ENCODE measurements around the gene NHS.

The NHS gene

GRCh38 chrX:17494216-17494615 lies 119.2 kb downstream of the NHS start:
- Histone ChIP-seq H3K27ac (ENCODE audit: low read depth, low read length) (no peak overlapping the region), H3F3A (ENCODE audit: control insufficient read depth, insufficient read depth) (no peaks in the 10 kb centered on the region), H3K9me3 (ENCODE audit: control insufficient read depth, insufficient read depth, low read length) (no peaks in the 10 kb centered on the region), H3K27me3 (ENCODE audit: control insufficient read depth, low read length) (no peaks in the 10 kb centered on the region), H3K9me2 (replicated peaks; ENCODE audit: control insufficient read depth, low read length) (no peaks in the 10 kb centered on the region), H3K4me1 (ENCODE audit: control insufficient read depth, low read length) (no peaks in the 10 kb centered on the region), H3K4me3 (ENCODE audit: low read length) (no peak overlapping the region), H3K36me3 (ENCODE audit: control insufficient read depth, low read length) (no peaks in the 10 kb centered on the region), H3K79me2 (ENCODE audit: control insufficient read depth, low read length) (no peaks in the 10 kb centered on the region), H3K4me2 (ENCODE audit: low read length) (no peak overlapping the region), H4K20me1 (ENCODE audit: control insufficient read depth, insufficient read depth, low read depth, low read length) (no peaks in the 10 kb centered on the region)
- TF ChIP-seq, protein P1, sequence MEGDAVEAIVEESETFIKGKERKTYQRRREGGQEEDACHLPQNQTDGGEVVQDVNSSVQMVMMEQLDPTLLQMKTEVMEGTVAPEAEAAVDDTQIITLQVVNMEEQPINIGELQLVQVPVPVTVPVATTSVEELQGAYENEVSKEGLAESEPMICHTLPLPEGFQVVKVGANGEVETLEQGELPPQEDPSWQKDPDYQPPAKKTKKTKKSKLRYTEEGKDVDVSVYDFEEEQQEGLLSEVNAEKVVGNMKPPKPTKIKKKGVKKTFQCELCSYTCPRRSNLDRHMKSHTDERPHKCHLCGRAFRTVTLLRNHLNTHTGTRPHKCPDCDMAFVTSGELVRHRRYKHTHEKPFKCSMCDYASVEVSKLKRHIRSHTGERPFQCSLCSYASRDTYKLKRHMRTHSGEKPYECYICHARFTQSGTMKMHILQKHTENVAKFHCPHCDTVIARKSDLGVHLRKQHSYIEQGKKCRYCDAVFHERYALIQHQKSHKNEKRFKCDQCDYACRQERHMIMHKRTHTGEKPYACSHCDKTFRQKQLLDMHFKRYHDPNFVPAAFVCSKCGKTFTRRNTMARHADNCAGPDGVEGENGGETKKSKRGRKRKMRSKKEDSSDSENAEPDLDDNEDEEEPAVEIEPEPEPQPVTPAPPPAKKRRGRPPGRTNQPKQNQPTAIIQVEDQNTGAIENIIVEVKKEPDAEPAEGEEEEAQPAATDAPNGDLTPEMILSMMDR (IDR thresholded peaks at IDR 0.05; ENCODE audit: low read depth, low read length, poor library complexity, severe bottlenecking): no peak
- TF ChIP-seq EZH2phosphoT487 (IDR thresholded peaks at IDR 0.05; ENCODE audit: borderline replicate concordance, low read length): no peak

DNA sequence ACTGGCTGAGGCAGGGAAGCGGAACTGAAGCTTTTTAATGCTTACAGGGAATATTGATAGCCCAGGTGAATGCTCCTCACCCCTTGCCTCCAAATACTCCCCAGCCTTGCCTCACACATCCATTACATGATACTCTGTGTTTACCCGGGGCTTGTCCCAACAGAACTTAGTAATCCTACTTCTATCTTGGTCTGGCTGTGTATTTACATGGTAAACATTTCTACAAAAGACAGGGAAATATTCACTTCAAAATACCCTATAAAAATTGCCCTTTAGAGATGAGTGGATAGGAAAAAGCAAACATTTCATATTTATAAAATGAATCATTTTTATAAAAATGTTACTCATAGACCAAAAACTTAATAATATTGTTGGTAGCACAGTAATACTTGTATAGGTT lies 120.1 kb downstream of the NHS start:
- Histone ChIP-seq H4K20me1 (ENCODE audit: control insufficient read depth, insufficient read depth, low read depth, low read length) (no peaks in the 10 kb centered on the region), H3K36me3 (ENCODE audit: control insufficient read depth, low read length) (no peaks in the 10 kb centered on the region), H3K27me3 (ENCODE audit: control insufficient read depth, low read length) (no peaks in the 10 kb centered on the region), H3K79me2 (ENCODE audit: control insufficient read depth, low read length) (no peaks in the 10 kb centered on the region), H3K27ac (ENCODE audit: low read depth, low read length) (no peak overlapping the region), H3K4me2 (ENCODE audit: low read length) (no peak overlapping the region), H3K9me2 (replicated peaks; ENCODE audit: control insufficient read depth, low read length) (no peaks in the 10 kb centered on the region), H3F3A (ENCODE audit: control insufficient read depth, insufficient read depth) (no peaks in the 10 kb centered on the region), H3K4me3 (ENCODE audit: low read length) (no peak overlapping the region), H3K9me3 (ENCODE audit: control insufficient read depth, insufficient read depth, low read length) (no peaks in the 10 kb centered on the region), H3K4me1 (ENCODE audit: control insufficient read depth, low read length) (no peaks in the 10 kb centered on the region)
- no peak for TF ChIP-seq EZH2phosphoT487 (IDR thresholded peaks at IDR 0.05; ENCODE audit: borderline replicate concordance, low read length)
- TF ChIP-seq, protein P1 (IDR thresholded peaks at IDR 0.05; ENCODE audit: low read depth, low read length, poor library complexity, severe bottlenecking): no peak

- Histone ChIP-seq H3K27ac (ENCODE audit: low read depth, low read length) (no peak overlapping the region), H4K20me1 (ENCODE audit: control insufficient read depth, insufficient read depth, low read depth, low read length) (no peaks in the 10 kb centered on the region), H3K36me3 (ENCODE audit: control insufficient read depth, low read length) (no peaks in the 10 kb centered on the region), H3K4me2 (ENCODE audit: low read length) (no peak overlapping the region), H3K4me3 (ENCODE audit: low read length) (no peak overlapping the region), H3K79me2 (ENCODE audit: control insufficient read depth, low read length) (no peaks in the 10 kb centered on the region), H3K27me3 (ENCODE audit: control insufficient read depth, low read length) (no peaks in the 10 kb centered on the region), H3F3A (ENCODE audit: control insufficient read depth, insufficient read depth) (no peaks in the 10 kb centered on the region), H3K9me3 (ENCODE audit: control insufficient read depth, insufficient read depth, low read length) (no peaks in the 10 kb centered on the region), H3K9me2 (replicated peaks; ENCODE audit: control insufficient read depth, low read length) (no peaks in the 10 kb centered on the region), H3K4me1 (ENCODE audit: control insufficient read depth, low read length) (no peaks in the 10 kb centered on the region)
- TF ChIP-seq, protein P1 (IDR thresholded peaks at IDR 0.05; ENCODE audit: low read depth, low read length, poor library complexity, severe bottlenecking): no peak
- TF ChIP-seq EZH2phosphoT487 (IDR thresholded peaks at IDR 0.05; ENCODE audit: borderline replicate concordance, low read length): no peak
Measured at GRCh38 chrX:17496407-17496806, 121.4 kb downstream of the NHS start.

GRCh38 chrX:17497193-17497592 lies 122.2 kb downstream of the NHS start:
- Histone ChIP-seq H3K9me3 (ENCODE audit: control insufficient read depth, insufficient read depth, low read length) (no peaks in the 10 kb centered on the region), H3K9me2 (replicated peaks; ENCODE audit: control insufficient read depth, low read length) (no peaks in the 10 kb centered on the region), H4K20me1 (ENCODE audit: control insufficient read depth, insufficient read depth, low read depth, low read length) (no peaks in the 10 kb centered on the region), H3K4me1 (ENCODE audit: control insufficient read depth, low read length) (no peaks in the 10 kb centered on the region), H3K36me3 (ENCODE audit: control insufficient read depth, low read length) (no peaks in the 10 kb centered on the region), H3K4me3 (ENCODE audit: low read length) (no peak overlapping the region), H3K27me3 (ENCODE audit: control insufficient read depth, low read length) (no peaks in the 10 kb centered on the region), H3K79me2 (ENCODE audit: control insufficient read depth, low read length) (no peaks in the 10 kb centered on the region), H3K27ac (ENCODE audit: low read depth, low read length) (no peak overlapping the region), H3F3A (ENCODE audit: control insufficient read depth, insufficient read depth) (no peaks in the 10 kb centered on the region), H3K4me2 (ENCODE audit: low read length) (no peak overlapping the region)
- TF ChIP-seq EZH2phosphoT487 (IDR thresholded peaks at IDR 0.05; ENCODE audit: borderline replicate concordance, low read length): no peak
- TF ChIP-seq, protein P1 (IDR thresholded peaks at IDR 0.05; ENCODE audit: low read depth, low read length, poor library complexity, severe bottlenecking): no peak

Measured in DOHH2 (cell line).